HG03460 (cell line): ENCODE measurements around the gene TOPORS.

Experiments used
- ATAC-seq: cut with Tn5 transposase; IDR thresholded peaks from one replicate; pipeline ENCODE4 v1.9.1; 2021; ENCODE audit not compliant: unreplicated experiment

The TOPORS gene

GRCh38 chr9:32508728-32509127 is 43.7 kb downstream of the TOPORS start:
- ATAC-seq, result no peak

- no peak for ATAC-seq
Observed at GRCh38 chr9:32503008-32503407, 49.4 kb downstream of the TOPORS start.

GRCh38 chr9:32502464-32502863 is 49.9 kb downstream of the TOPORS start:
- ATAC-seq, result no peak

DNA sequence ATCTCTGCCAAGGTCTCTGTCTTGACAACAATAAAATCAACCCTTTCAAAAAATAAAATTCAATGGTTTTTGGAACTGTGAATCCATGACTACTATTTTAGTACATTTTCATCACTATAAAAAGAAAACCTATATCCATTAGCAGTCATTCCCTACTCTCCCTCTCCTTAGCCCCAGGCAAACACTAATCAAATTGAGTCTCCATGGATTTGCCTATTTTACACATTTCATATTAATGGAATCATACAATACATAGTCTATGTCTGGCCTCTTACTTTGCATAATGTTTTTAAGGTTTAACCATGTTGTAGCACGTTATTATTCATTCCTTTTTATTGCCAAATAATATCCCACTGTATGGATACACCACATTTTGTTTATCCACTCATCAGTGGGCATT is 50.5 kb downstream of the TOPORS start:
- no peak for ATAC-seq

DNA sequence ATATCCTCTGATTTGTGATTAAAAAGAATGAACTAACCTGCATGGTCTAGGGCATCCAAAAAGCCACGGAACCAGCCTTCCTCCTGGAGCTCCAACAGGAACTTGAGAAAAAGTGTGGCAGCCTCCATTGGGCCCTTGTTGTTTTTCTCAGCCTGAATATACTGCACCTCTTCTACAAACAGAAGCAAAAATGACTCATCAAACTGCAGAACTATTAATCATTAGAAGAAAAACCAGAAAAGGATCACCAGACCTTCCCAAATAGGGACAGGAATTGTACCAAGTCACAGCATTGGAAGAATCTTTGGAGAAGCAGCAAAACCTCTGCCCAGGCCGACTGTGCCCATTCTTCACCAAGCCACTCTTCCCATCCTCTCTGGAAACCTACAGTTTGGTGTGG is 51.6 kb downstream of the TOPORS start:
- no peak for ATAC-seq

GRCh38 chr9:32497921-32498320 is 54.5 kb downstream of the TOPORS start:
- ATAC-seq, result no peak

GRCh38 chr9:32490601-32491000 is 61.8 kb downstream of the TOPORS start:
- no peak for ATAC-seq
